Measurements from ENCODE around the gene LTA4H.

The LTA4H gene

GRCh38 chr12:95984682-95985081 lies 50.7 kb downstream of the LTA4H start:
- no peak overlapping the region for H2BK120ac ChIP-seq (ENCODE audit: low read depth, low read length)
- H2AFZ ChIP-seq (ENCODE audit: low read depth, low read length), result no peak overlapping the region
- H4K8ac ChIP-seq (ENCODE audit: low read length), result no peak overlapping the region
- H2BK15ac ChIP-seq (ENCODE audit: low read depth, poor library complexity, severe bottlenecking), result no peak overlapping the region
- no peaks in the 10 kb centered on the region for H3K4me1 ChIP-seq (ENCODE audit: control insufficient read depth, insufficient read depth, low read depth, low read length)
- H3K9ac ChIP-seq (ENCODE audit: low read length), result no peak overlapping the region
- H2BK12ac ChIP-seq (ENCODE audit: low read length in 2 of 2), result no peak overlapping the region
- no peak overlapping the region for H3K27ac ChIP-seq (ENCODE audit: low read length, poor library complexity, severe bottlenecking)
- H3K23ac ChIP-seq (ENCODE audit: low read length in 2 of 2), result no peak overlapping the region
- DNase-seq, result no peak
- H3K79me1 ChIP-seq (replicated peaks; ENCODE audit: low read length, poor library complexity, severe bottlenecking), result no peaks in the 10 kb centered on the region
- no peak overlapping the region for H3K14ac ChIP-seq (ENCODE audit: low read length in 2 of 2)
- no peak overlapping the region for H3K4me2 ChIP-seq (ENCODE audit: low read length, poor library complexity, severe bottlenecking)
- H3K4ac ChIP-seq (ENCODE audit: low read depth in 1 of 2, low read length in 2 of 2), result no peak overlapping the region
- H4K91ac ChIP-seq (ENCODE audit: low read length), result no peak overlapping the region
- peaks cover 3 to 11% of the 10 kb centered on the region in 2 experiments for H3K27me3 ChIP-seq (ENCODE audit: control insufficient read depth in 1 of 2, insufficient read depth in 1 of 2, low read length in 2 of 2)
- H3K18ac ChIP-seq (ENCODE audit: low read depth in 1 of 2, low read length in 2 of 2), result no peak overlapping the region
- H2BK5ac ChIP-seq (ENCODE audit: low read depth, low read length, poor library complexity, severe bottlenecking), result no peak overlapping the region
- H3K36me3 ChIP-seq (ENCODE audit: control insufficient read depth in 1 of 2, insufficient read depth in 2 of 2, low read depth in 1 of 2, low read length in 2 of 2), result no peaks in the 10 kb centered on the region
- WGBS, result no CpG with 5 or more reads among the region's 1 CpG
- H2AK5ac ChIP-seq (ENCODE audit: low read length, severe bottlenecking), result no peak overlapping the region
- no peak overlapping the region for H3K4me3 ChIP-seq (ENCODE audit: insufficient read depth in 1 of 2, low read depth in 1 of 2, low read length in 2 of 2)
- H3K9me3 ChIP-seq (ENCODE audit: control insufficient read depth, low read length), result no peaks in the 10 kb centered on the region

GRCh38 chr12:95982602-95983001 lies 52.8 kb downstream of the LTA4H start:
- no peak overlapping the region for H4K91ac ChIP-seq (ENCODE audit: low read length)
- no peak for DNase-seq
- no peak overlapping the region for H3K4me3 ChIP-seq (ENCODE audit: insufficient read depth in 1 of 2, low read depth in 1 of 2, low read length in 2 of 2)
- H3K36me3 ChIP-seq (ENCODE audit: control insufficient read depth in 1 of 2, insufficient read depth in 2 of 2, low read depth in 1 of 2, low read length in 2 of 2), result no peaks in the 10 kb centered on the region
- no peak overlapping the region for H2BK12ac ChIP-seq (ENCODE audit: low read length in 2 of 2)
- no peak overlapping the region for H3K9ac ChIP-seq (ENCODE audit: low read length)
- no peak overlapping the region for H3K4me2 ChIP-seq (ENCODE audit: low read length, poor library complexity, severe bottlenecking)
- no peaks in the 10 kb centered on the region for H3K9me3 ChIP-seq (ENCODE audit: control insufficient read depth, low read length)
- H3K27me3 ChIP-seq (ENCODE audit: control insufficient read depth in 1 of 2, insufficient read depth in 1 of 2, low read length in 2 of 2), result no peaks in the 10 kb centered on the region
- H3K14ac ChIP-seq (ENCODE audit: low read length in 2 of 2), result no peak overlapping the region
- no peak overlapping the region for H3K18ac ChIP-seq (ENCODE audit: low read depth in 1 of 2, low read length in 2 of 2)
- no peaks in the 10 kb centered on the region for H3K79me1 ChIP-seq (replicated peaks; ENCODE audit: low read length, poor library complexity, severe bottlenecking)
- no peak overlapping the region for H2BK120ac ChIP-seq (ENCODE audit: low read depth, low read length)
- no peak overlapping the region for H3K27ac ChIP-seq (ENCODE audit: low read length, poor library complexity, severe bottlenecking)
- no peak overlapping the region for H3K23ac ChIP-seq (ENCODE audit: low read length in 2 of 2)
- no peak overlapping the region for H2BK5ac ChIP-seq (ENCODE audit: low read depth, low read length, poor library complexity, severe bottlenecking)
- 93% methylated on average over 1 of the region's 1 CpG for WGBS
- H3K4ac ChIP-seq (ENCODE audit: low read depth in 1 of 2, low read length in 2 of 2), result no peak overlapping the region
- H3K4me1 ChIP-seq (ENCODE audit: control insufficient read depth, insufficient read depth, low read depth, low read length), result no peaks in the 10 kb centered on the region
- no peak overlapping the region for H2AFZ ChIP-seq (ENCODE audit: low read depth, low read length)
- no peak overlapping the region for H2AK5ac ChIP-seq (ENCODE audit: low read length, severe bottlenecking)
- no peak overlapping the region for H4K8ac ChIP-seq (ENCODE audit: low read length)
- no peak overlapping the region for H2BK15ac ChIP-seq (ENCODE audit: low read depth, poor library complexity, severe bottlenecking)

GRCh38 chr12:95980437-95980836 lies 55.0 kb downstream of the LTA4H start:
- H2AK5ac ChIP-seq (ENCODE audit: low read length, severe bottlenecking), result no peak overlapping the region
- H3K9me3 ChIP-seq (ENCODE audit: control insufficient read depth, low read length), result no peaks in the 10 kb centered on the region
- no peak overlapping the region for H2BK5ac ChIP-seq (ENCODE audit: low read depth, low read length, poor library complexity, severe bottlenecking)
- H3K4me3 ChIP-seq (ENCODE audit: insufficient read depth in 1 of 2, low read depth in 1 of 2, low read length in 2 of 2), result no peak overlapping the region
- no peak overlapping the region for H2BK15ac ChIP-seq (ENCODE audit: low read depth, poor library complexity, severe bottlenecking)
- H3K9ac ChIP-seq (ENCODE audit: low read length), result no peak overlapping the region
- H3K23ac ChIP-seq (ENCODE audit: low read length in 2 of 2), result no peak overlapping the region
- no peak overlapping the region for H2AFZ ChIP-seq (ENCODE audit: low read depth, low read length)
- H2BK12ac ChIP-seq (ENCODE audit: low read length in 2 of 2), result no peak overlapping the region
- H3K4ac ChIP-seq (ENCODE audit: low read depth in 1 of 2, low read length in 2 of 2), result no peak overlapping the region
- H3K27me3 ChIP-seq (ENCODE audit: control insufficient read depth in 1 of 2, insufficient read depth in 1 of 2, low read length in 2 of 2), result no peaks in the 10 kb centered on the region
- no peak overlapping the region for H3K18ac ChIP-seq (ENCODE audit: low read depth in 1 of 2, low read length in 2 of 2)
- no peak overlapping the region for H3K14ac ChIP-seq (ENCODE audit: low read length in 2 of 2)
- no peak overlapping the region for H3K27ac ChIP-seq (ENCODE audit: low read length, poor library complexity, severe bottlenecking)
- H3K4me2 ChIP-seq (ENCODE audit: low read length, poor library complexity, severe bottlenecking), result no peak overlapping the region
- H4K8ac ChIP-seq (ENCODE audit: low read length), result no peak overlapping the region
- 87% methylated on average over 5 of the region's 5 CpGs for WGBS
- DNase-seq, result no peak
- no peak overlapping the region for H4K91ac ChIP-seq (ENCODE audit: low read length)
- no peak overlapping the region for H2BK120ac ChIP-seq (ENCODE audit: low read depth, low read length)
- no peaks in the 10 kb centered on the region for H3K4me1 ChIP-seq (ENCODE audit: control insufficient read depth, insufficient read depth, low read depth, low read length)
- H3K36me3 ChIP-seq (ENCODE audit: control insufficient read depth in 1 of 2, insufficient read depth in 2 of 2, low read depth in 1 of 2, low read length in 2 of 2), result no peaks in the 10 kb centered on the region
- no peaks in the 10 kb centered on the region for H3K79me1 ChIP-seq (replicated peaks; ENCODE audit: low read length, poor library complexity, severe bottlenecking)

- H3K4me3 ChIP-seq (ENCODE audit: insufficient read depth in 1 of 2, low read depth in 1 of 2, low read length in 2 of 2), result no peak overlapping the region
- no peak overlapping the region for H2AK5ac ChIP-seq (ENCODE audit: low read length, severe bottlenecking)
- H3K36me3 ChIP-seq (ENCODE audit: control insufficient read depth in 1 of 2, insufficient read depth in 2 of 2, low read depth in 1 of 2, low read length in 2 of 2), result no peaks in the 10 kb centered on the region
- no peak overlapping the region for H2AFZ ChIP-seq (ENCODE audit: low read depth, low read length)
- H3K4me1 ChIP-seq (ENCODE audit: control insufficient read depth, insufficient read depth, low read depth, low read length), result no peaks in the 10 kb centered on the region
- no peaks in the 10 kb centered on the region for H3K27me3 ChIP-seq (ENCODE audit: control insufficient read depth in 1 of 2, insufficient read depth in 1 of 2, low read length in 2 of 2)
- no peak for DNase-seq
- 98% methylated on average over 3 of the region's 3 CpGs for WGBS
- no peak overlapping the region for H3K9ac ChIP-seq (ENCODE audit: low read length)
- no peak overlapping the region for H2BK5ac ChIP-seq (ENCODE audit: low read depth, low read length, poor library complexity, severe bottlenecking)
- H2BK12ac ChIP-seq (ENCODE audit: low read length in 2 of 2), result no peak overlapping the region
- no peak overlapping the region for H4K8ac ChIP-seq (ENCODE audit: low read length)
- no peak overlapping the region for H3K4me2 ChIP-seq (ENCODE audit: low read length, poor library complexity, severe bottlenecking)
- H2BK15ac ChIP-seq (ENCODE audit: low read depth, poor library complexity, severe bottlenecking), result no peak overlapping the region
- no peak overlapping the region for H3K4ac ChIP-seq (ENCODE audit: low read depth in 1 of 2, low read length in 2 of 2)
- no peaks in the 10 kb centered on the region for H3K79me1 ChIP-seq (replicated peaks; ENCODE audit: low read length, poor library complexity, severe bottlenecking)
- no peak overlapping the region for H3K27ac ChIP-seq (ENCODE audit: low read length, poor library complexity, severe bottlenecking)
- no peak overlapping the region for H4K91ac ChIP-seq (ENCODE audit: low read length)
- H3K14ac ChIP-seq (ENCODE audit: low read length in 2 of 2), result no peak overlapping the region
- H3K18ac ChIP-seq (ENCODE audit: low read depth in 1 of 2, low read length in 2 of 2), result no peak overlapping the region
- no peak overlapping the region for H2BK120ac ChIP-seq (ENCODE audit: low read depth, low read length)
- H3K23ac ChIP-seq (ENCODE audit: low read length in 2 of 2), result no peak overlapping the region
- no peaks in the 10 kb centered on the region for H3K9me3 ChIP-seq (ENCODE audit: control insufficient read depth, low read length)
Observed at GRCh38 chr12:95978774-95979173, 56.6 kb downstream of the LTA4H start.

All from mesenchymal stem cell (in vitro differentiated cells and primary cell).